Ishikawa (cell line): ENCODE results near the gene SSBP3.

Experiments
- CREB1 ChIP-seq: IDR thresholded peaks from 2 replicates; pipeline ENCODE4 v1.6.1; 2012; ENCODE audit warnings: low read depth
- EP300 ChIP-seq: IDR thresholded peaks from 2 replicates; pipeline ENCODE4 v1.6.1; 2012; ENCODE audit warnings: borderline replicate concordance
- FOXM1 ChIP-seq: IDR thresholded peaks from 2 replicates; pipeline ENCODE4 v1.6.1; 2012; ENCODE audit warnings: low read depth, borderline replicate concordance
- TF ChIP-seq, protein P1 (sequence below): IDR thresholded peaks from 2 replicates; pipeline ENCODE4 v1.6.1; 2012; ENCODE audit warnings: low read depth, mild to moderate bottlenecking
- TF ChIP-seq, protein P2 (sequence below): IDR thresholded peaks from 2 replicates; pipeline ENCODE4 v1.6.1; 2012
- TF ChIP-seq, protein P3 (sequence below): IDR thresholded peaks from 2 replicates; pipeline ENCODE4 v1.6.1; 2012

DNA sequence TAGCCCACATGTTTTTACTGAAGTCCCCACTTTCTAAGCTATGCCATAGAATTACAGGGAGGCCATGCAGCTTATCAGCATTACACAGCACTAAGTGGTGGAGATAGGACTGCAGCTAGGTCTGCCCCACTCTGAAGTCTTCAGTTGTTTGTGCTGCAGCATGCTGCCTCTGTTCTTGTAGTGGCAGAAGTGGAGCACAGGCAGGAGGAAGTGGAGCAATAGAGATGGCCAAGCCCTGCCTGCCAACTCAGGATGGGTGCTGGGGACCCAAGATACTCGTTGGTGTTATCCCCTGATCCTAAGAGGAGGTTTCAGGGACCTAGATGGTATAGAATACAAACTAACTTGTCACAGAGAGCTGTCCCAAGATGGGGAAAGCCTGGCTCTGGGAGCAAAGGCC lies 193.3 kb downstream of the SSBP3 start:
- TF ChIP-seq CREB1 (no peak), FOXM1 (no peak), EP300 (no peak)
- TF ChIP-seq, protein P1, sequence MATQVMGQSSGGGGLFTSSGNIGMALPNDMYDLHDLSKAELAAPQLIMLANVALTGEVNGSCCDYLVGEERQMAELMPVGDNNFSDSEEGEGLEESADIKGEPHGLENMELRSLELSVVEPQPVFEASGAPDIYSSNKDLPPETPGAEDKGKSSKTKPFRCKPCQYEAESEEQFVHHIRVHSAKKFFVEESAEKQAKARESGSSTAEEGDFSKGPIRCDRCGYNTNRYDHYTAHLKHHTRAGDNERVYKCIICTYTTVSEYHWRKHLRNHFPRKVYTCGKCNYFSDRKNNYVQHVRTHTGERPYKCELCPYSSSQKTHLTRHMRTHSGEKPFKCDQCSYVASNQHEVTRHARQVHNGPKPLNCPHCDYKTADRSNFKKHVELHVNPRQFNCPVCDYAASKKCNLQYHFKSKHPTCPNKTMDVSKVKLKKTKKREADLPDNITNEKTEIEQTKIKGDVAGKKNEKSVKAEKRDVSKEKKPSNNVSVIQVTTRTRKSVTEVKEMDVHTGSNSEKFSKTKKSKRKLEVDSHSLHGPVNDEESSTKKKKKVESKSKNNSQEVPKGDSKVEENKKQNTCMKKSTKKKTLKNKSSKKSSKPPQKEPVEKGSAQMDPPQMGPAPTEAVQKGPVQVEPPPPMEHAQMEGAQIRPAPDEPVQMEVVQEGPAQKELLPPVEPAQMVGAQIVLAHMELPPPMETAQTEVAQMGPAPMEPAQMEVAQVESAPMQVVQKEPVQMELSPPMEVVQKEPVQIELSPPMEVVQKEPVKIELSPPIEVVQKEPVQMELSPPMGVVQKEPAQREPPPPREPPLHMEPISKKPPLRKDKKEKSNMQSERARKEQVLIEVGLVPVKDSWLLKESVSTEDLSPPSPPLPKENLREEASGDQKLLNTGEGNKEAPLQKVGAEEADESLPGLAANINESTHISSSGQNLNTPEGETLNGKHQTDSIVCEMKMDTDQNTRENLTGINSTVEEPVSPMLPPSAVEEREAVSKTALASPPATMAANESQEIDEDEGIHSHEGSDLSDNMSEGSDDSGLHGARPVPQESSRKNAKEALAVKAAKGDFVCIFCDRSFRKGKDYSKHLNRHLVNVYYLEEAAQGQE, result no peak
- TF ChIP-seq, protein P2, sequence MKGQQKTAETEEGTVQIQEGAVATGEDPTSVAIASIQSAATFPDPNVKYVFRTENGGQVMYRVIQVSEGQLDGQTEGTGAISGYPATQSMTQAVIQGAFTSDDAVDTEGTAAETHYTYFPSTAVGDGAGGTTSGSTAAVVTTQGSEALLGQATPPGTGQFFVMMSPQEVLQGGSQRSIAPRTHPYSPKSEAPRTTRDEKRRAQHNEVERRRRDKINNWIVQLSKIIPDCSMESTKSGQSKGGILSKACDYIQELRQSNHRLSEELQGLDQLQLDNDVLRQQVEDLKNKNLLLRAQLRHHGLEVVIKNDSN, result no peak
- TF ChIP-seq, protein P3, sequence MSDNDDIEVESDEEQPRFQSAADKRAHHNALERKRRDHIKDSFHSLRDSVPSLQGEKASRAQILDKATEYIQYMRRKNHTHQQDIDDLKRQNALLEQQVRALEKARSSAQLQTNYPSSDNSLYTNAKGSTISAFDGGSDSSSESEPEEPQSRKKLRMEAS, result no peak
